HCT116 (cell line): ENCODE data around the gene AUTS2. TPM values are rescaled to one million over a fixed set of nuclear protein-coding genes. Genes with fewer than 3 reads are reported as not detected.

Experiments used
- ATAC-seq: fragments of 200-7000 bp; cut with Tn5 transposase; 2 replicates; pipeline ENCODE4 v1.9.1; 2020; ENCODE audit warnings: mild to moderate bottlenecking, moderate library complexity
- BruUV-seq: library from RNA; stranded (reverse); fragments of 400-500 nt; replicated peaks from 2 replicates; lab custom pipeline; 2021; lab: Mats Ljungman, UMichigan
- CTCF ChIA-PET: fragments of 300-600 bp; sonication (Branson Sonifier 250); formaldehyde crosslinking; loops from one replicate; lab custom pipeline; 2021; ENCODE audit warnings: antibody characterized with exemption; lab: Charles Lee
- POLR2A ChIA-PET: fragments of 300-600, 350-600 bp; sonication (Branson Sonifier 250); formaldehyde crosslinking; loops from one replicate; lab custom pipeline; 2021; ENCODE audit warnings: antibody characterized with exemption; lab: Charles Lee
- RAD21 ChIA-PET, 2 experiments: fragments of 300-600 bp; sonication (Branson Sonifier 250); formaldehyde crosslinking; loops; one replicate each; lab custom pipeline; 2023; ENCODE audit warnings: low total read pairs in 2 of 2; ENCODE audit not compliant: uncharacterized antibody in 2 of 2, unreplicated experiment in 2 of 2, low non-redundant PET in 1 of 2; lab: Charles Lee
- DNase-seq: peaks from one replicate; pipeline ENCODE4 v3.0.0-alpha.2; 2010; ENCODE audit warnings: low read depth, low spot score
- H2AFZ ChIP-seq: fragments of 200-600 bp; shearing (Covaris generic), sonication (generic); 2 replicates; pipeline ENCODE4 v1.6.1; 2017; ENCODE audit warnings: low read depth, mixed run types, mixed read lengths, antibody characterized with exemption, low read length; ENCODE audit not compliant: poor library complexity, severe bottlenecking
- H3K27ac ChIP-seq: 2 replicates; pipeline ENCODE4 v1.5.1; 2012; ENCODE audit warnings: low read depth, low read length
- H3K27me3 ChIP-seq: fragments of 200-600 bp; sonication (generic); 2 replicates; pipeline ENCODE4 v1.6.1; 2016; ENCODE audit warnings: mixed run types, low read length, mixed read lengths; ENCODE audit not compliant: insufficient read depth
- H3K36me3 ChIP-seq, 2 experiments: fragments of 200-500 bp in 1 of 2; fragments of 200-600 bp in 1 of 2; sonication (Bioruptor generic) in 1 of 2; sonication (generic) in 1 of 2; 2 replicates each; pipeline versions ENCODE4 v1.5.1 to v1.6.1; 2014 to 2016; ENCODE audit warnings: low read length in 2 of 2, inconsistent platforms in 1 of 2, mixed read lengths in 1 of 2, mixed run types in 1 of 2; ENCODE audit not compliant: insufficient read depth in 2 of 2, control insufficient read depth in 1 of 2
- H3K4me1 ChIP-seq, 2 experiments: fragments of 200-600 bp in 1 of 2; sonication (generic) in 1 of 2; 2 replicates each; pipeline versions ENCODE4 v1.5.1 to v1.6.1; 2012 to 2017; ENCODE audit warnings: low read length in 2 of 2, inconsistent platforms in 1 of 2, mild to moderate bottlenecking in 1 of 2, mixed read lengths in 1 of 2, mixed run types in 1 of 2, moderate library complexity in 1 of 2; ENCODE audit not compliant: insufficient read depth in 2 of 2, control insufficient read depth in 1 of 2
- H3K4me2 ChIP-seq: fragments of 200-600 bp; sonication (generic); 2 replicates; pipeline ENCODE4 v1.6.1; 2017; ENCODE audit warnings: mixed run types, low read length, mixed read lengths
- H3K4me3 ChIP-seq, 2 experiments: fragments of 200-600 bp in 1 of 2; sonication (generic) in 1 of 2; replicated peaks in 1 of 2; 2 replicates each; pipeline ENCODE4 v1.5.1; 2011 to 2016; ENCODE audit warnings: low read length in 2 of 2, control low read depth in 1 of 2, low read depth in 1 of 2, mild to moderate bottlenecking in 1 of 2, mixed read lengths in 1 of 2, mixed run types in 1 of 2
- H3K79me2 ChIP-seq: fragments of 200-600 bp; sonication (generic); 2 replicates; pipeline ENCODE4 v1.6.1; 2017; ENCODE audit warnings: mild to moderate bottlenecking, mixed run types, low read length, moderate library complexity, mixed read lengths; ENCODE audit not compliant: insufficient read depth
- H3K9ac ChIP-seq: fragments of 200-600 bp; sonication (generic); 2 replicates; pipeline ENCODE4 v1.6.1; 2016; ENCODE audit warnings: low read length, mixed read lengths
- H3K9me2 ChIP-seq: fragments of 200-600 bp; sonication (generic), shearing (Covaris generic); 2 replicates; pipeline ENCODE4 v1.6.1; 2017; ENCODE audit warnings: mixed run types, mild to moderate bottlenecking, moderate library complexity; ENCODE audit not compliant: insufficient read depth
- H3K9me3 ChIP-seq, 2 experiments: fragments of 200-500 bp in 1 of 2; fragments of 200-600 bp in 1 of 2; sonication (Bioruptor generic) in 1 of 2; sonication (generic) in 1 of 2; 2 replicates each; pipeline ENCODE4 v1.6.1; 2014 to 2017; ENCODE audit warnings: low read length in 2 of 2, mixed read lengths in 2 of 2, inconsistent platforms in 1 of 2, low read depth in 1 of 2, mild to moderate bottlenecking in 1 of 2, mixed run types in 1 of 2, moderate library complexity in 1 of 2; ENCODE audit not compliant: control insufficient read depth in 1 of 2, insufficient read depth in 1 of 2
- H4K20me1 ChIP-seq: fragments of 200-600 bp; sonication (generic), shearing (Covaris generic); 2 replicates; pipeline ENCODE4 v1.6.1; 2017; ENCODE audit warnings: mixed run types, mild to moderate bottlenecking, moderate library complexity; ENCODE audit not compliant: insufficient read depth
- ELF1 ChIP-seq: IDR thresholded peaks from 2 replicates; pipeline ENCODE4 v1.6.1; 2012; ENCODE audit warnings: low read depth, borderline replicate concordance
- JUND ChIP-seq: IDR thresholded peaks from 2 replicates; pipeline ENCODE4 v1.6.1; 2012
- POLR2A ChIP-seq: IDR thresholded peaks from 2 replicates; pipeline ENCODE4 v1.7.0; 2011; ENCODE audit warnings: borderline replicate concordance; ENCODE audit not compliant: insufficient read depth, insufficient read length; ENCODE audit errors: extremely low read depth
- SIN3A ChIP-seq: IDR thresholded peaks from 2 replicates; pipeline ENCODE4 v1.6.1; 2012; ENCODE audit warnings: low read depth
- SP1 ChIP-seq: IDR thresholded peaks from 2 replicates; pipeline ENCODE4 v1.6.1; 2012; ENCODE audit warnings: low read depth
- ZFX ChIP-seq: fragments of 450-650 bp; IDR thresholded peaks from 2 replicates; pipeline ENCODE4 v1.6.1; 2017
- ZNF274 ChIP-seq: fragments of 200-500 bp; sonication (Bioruptor generic); IDR thresholded peaks from 2 replicates; pipeline ENCODE4 v1.6.1; 2014; ENCODE audit warnings: mild to moderate bottlenecking, low read depth, low read length, inconsistent platforms
- intact Hi-C: fragments of 100-400 bp; cut with micrococcal nuclease; formaldehyde crosslinking; loops from 2 replicates; pipeline ENCODE4 v1.10.0; 2022
- total RNA-seq: library from RNA; stranded (reverse); gene quantifications from one replicate; pipeline ENCODE4 v1.2.1, GENCODE V29; 2021; ENCODE audit not compliant: unreplicated experiment
- TF ChIP-seq, protein P1 (sequence below): IDR thresholded peaks from 2 replicates; pipeline ENCODE4 v1.6.1; 2011; ENCODE audit warnings: mild to moderate bottlenecking, low read length, moderate library complexity; ENCODE audit not compliant: insufficient replicate concordance; ENCODE audit errors: extremely low read depth
- TF ChIP-seq, protein P2 (sequence below): IDR thresholded peaks from 2 replicates; pipeline ENCODE4 v1.6.1; 2012

The AUTS2 gene
- total RNA-seq, 1 experiment from 2014 or later: 0.93 TPM

DNA sequence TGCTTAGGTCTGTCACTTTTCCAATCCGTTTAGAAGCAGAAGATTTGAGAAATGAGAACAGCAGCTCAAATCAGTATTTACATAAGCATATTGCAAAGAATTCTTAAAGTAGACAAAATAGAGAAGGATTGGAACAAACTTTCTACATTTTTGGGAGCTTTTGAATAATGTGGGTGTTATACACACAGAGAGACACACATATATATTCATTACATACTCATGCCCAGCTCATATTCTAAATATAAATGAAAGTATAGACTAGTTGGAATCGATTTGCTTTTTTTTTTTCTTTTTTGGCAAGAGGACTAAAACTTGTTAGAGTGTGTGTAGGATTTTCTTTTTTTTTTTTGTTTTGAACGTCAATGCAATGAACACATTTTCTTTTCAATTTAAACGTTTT lies 538.9 kb downstream of the AUTS2 start (continued):
- no peak for TF ChIP-seq SP1

DNA sequence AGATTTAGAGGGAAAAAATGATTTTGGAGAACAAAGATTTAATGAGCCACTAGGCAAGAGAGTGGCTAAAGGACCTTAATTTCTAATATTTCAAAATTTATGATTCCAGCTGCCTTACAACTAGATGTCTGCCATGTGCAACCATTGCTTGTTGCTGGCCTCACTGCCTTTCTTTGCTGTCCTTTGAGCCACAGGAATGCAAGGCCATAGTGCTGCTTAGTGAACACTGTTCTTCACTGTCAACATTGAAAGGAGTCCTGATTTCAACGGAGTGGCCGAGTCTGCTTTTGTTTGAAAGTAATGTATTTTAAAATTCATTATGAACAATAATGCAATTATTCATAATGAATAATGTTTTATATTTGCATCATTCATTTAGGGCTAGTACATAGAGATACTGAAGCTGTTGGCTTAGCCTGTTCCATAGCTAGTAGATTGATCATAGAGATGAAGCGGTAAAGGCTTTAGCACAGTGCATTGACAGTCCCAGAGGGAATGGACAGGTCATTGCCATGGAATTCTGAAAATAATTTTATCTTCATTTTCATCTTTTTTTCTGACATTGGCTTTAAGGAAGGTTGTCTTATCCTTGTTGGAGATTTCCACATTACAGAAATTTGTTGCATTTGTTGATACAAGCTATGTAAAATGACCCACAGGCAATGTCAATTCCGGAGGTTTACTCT lies 544.1 kb downstream of the AUTS2 start:
- H3K9ac ChIP-seq: no peak overlapping the region
- RAD21 ChIA-PET: no interaction called here
- no peak overlapping the region for H3K4me2 ChIP-seq
- H3K4me1 ChIP-seq: no peaks in the 10 kb centered on the region
- POLR2A ChIA-PET: no interaction called here
- TF ChIP-seq POLR2A (no peak), ZNF274 (no peak), ELF1 (no peak), ZFX (no peak), SIN3A (no peak), JUND (no peak)
- TF ChIP-seq, protein P1, sequence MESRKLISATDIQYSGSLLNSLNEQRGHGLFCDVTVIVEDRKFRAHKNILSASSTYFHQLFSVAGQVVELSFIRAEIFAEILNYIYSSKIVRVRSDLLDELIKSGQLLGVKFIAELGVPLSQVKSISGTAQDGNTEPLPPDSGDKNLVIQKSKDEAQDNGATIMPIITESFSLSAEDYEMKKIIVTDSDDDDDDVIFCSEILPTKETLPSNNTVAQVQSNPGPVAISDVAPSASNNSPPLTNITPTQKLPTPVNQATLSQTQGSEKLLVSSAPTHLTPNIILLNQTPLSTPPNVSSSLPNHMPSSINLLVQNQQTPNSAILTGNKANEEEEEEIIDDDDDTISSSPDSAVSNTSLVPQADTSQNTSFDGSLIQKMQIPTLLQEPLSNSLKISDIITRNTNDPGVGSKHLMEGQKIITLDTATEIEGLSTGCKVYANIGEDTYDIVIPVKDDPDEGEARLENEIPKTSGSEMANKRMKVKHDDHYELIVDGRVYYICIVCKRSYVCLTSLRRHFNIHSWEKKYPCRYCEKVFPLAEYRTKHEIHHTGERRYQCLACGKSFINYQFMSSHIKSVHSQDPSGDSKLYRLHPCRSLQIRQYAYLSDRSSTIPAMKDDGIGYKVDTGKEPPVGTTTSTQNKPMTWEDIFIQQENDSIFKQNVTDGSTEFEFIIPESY: no peak
- TF ChIP-seq, protein P2, sequence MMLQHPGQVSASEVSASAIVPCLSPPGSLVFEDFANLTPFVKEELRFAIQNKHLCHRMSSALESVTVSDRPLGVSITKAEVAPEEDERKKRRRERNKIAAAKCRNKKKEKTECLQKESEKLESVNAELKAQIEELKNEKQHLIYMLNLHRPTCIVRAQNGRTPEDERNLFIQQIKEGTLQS: no peak
- no peaks in the 10 kb centered on the region for H3K9me2 ChIP-seq
- DNase-seq (no peak), ATAC-seq (no peak)
- intact Hi-C loops: no loop called here
- no peak overlapping the region for H3K27ac ChIP-seq
- H3K4me3 ChIP-seq: no peak overlapping the region
- peaks cover 11 to 21% of the 10 kb centered on the region in 2 experiments; a peak in 2 of 4 replicates for H3K9me3 ChIP-seq
- H3K27me3 ChIP-seq: no peaks in the 10 kb centered on the region
- H3K79me2 ChIP-seq: no peaks in the 10 kb centered on the region
- no peak overlapping the region for H2AFZ ChIP-seq
- BruUV-seq: no TSS peak
- no peaks in the 10 kb centered on the region for H3K36me3 ChIP-seq
- CTCF ChIA-PET: no interaction called here
- no peaks in the 10 kb centered on the region for H4K20me1 ChIP-seq
